NCI-H1436 (cell line): ENCODE results near the gene MYOD1.

Source experiments
- DNase-seq: peaks from one replicate; lab custom pipeline; 2025; lab: John Stamatoyannopoulos, UW

The MYOD1 gene

GRCh38 chr11:17771415-17771814, 52.0 kb downstream of the MYOD1 start:
- no peak for DNase-seq
